ENCODE results near the gene FAM98A. TPM values are rescaled to one million over a fixed set of nuclear protein-coding genes. Genes with fewer than 3 reads are reported as not detected.

FAM98A gene
- total and polyA plus RNA-seq, 9 of the 15 experiments (the other 6 are each of a cell fraction or from before 2014, with no cell fraction given): 16.5 to 238 (median 44.6) TPM

- DNase-seq (ENCODE audit: extremely low read depth in 1 of 4, low spot score in 3 of 4) (no peak), FAIRE-seq (no peak), ATAC-seq (no peak)
- Histone ChIP-seq H3K9me3 (replicated peaks; ENCODE audit: control insufficient read depth, insufficient read depth, low read depth, low read length) (no peaks in the 10 kb centered on the region), H2AFZ (ENCODE audit: low read depth, low read length) (no peak overlapping the region), H3K4me3 (no peak overlapping the region), H3K79me2 (ENCODE audit: control insufficient read depth, insufficient read depth, low read length) (peaks cover 35% of the 10 kb centered on the region), H3K4me2 (ENCODE audit: insufficient read depth, low read length) (no peak overlapping the region), H3K9me1 (ENCODE audit: control insufficient read depth, insufficient read depth, low read length) (no peaks in the 10 kb centered on the region), H3K27me3 (ENCODE audit: control insufficient read depth in 2 of 2, insufficient read depth in 2 of 2, low read length in 2 of 2) (no peaks in the 10 kb centered on the region), H3K36me3 (ENCODE audit: control insufficient read depth, insufficient read depth, low read length) (peaks cover 46% of the 10 kb centered on the region), H3K27ac (ENCODE audit: extremely low read depth, low read depth, low read length) (no peak overlapping the region), H3K4me1 (replicated peaks in 1 of 2; ENCODE audit: control insufficient read depth in 2 of 2, insufficient read depth in 2 of 2, low read length in 2 of 2) (peaks cover 2 to 11% of the 10 kb centered on the region in 2 experiments; a peak in 3 of 5 replicates), H3K9ac (ENCODE audit: insufficient read depth in 1 of 2, low read depth in 2 of 2, low read length in 2 of 2) (no peak overlapping the region), H4K20me1 (replicated peaks; ENCODE audit: control insufficient read depth, insufficient read depth, low read length) (no peaks in the 10 kb centered on the region)
- ChIA-PET POLR2A (interaction anchor here (1.0 kb wide), 1 partner anchor 13 kb away, joined by 3 read pairs; no protein-coding TSS in a partner anchor), CTCF (ENCODE audit: low intra/inter-chr PET ratio) (no interaction called here)
- BruUV-seq (replicated peaks): no TSS peak
- intact Hi-C loops (cut with micrococcal nuclease): no loop called here
- WGBS (ENCODE audit: insufficient coverage, low coverage, missing lambda C conversion rate): 76% methylated on average over 3 of the region's 3 CpGs
- in situ Hi-C loops (cut with MboI): loop anchor here (25.0 kb wide), 3 partner anchors 183 to 833 kb away; partner anchors contain the start of gene LTBP1
- no peak for TF ChIP-seq HMGXB4 (CRISPR knock-in tag; IDR thresholded peaks at IDR 0.05)
- no peak for TF ChIP-seq MAX (CRISPR knock-in tag; IDR thresholded peaks at IDR 0.05)
- no peak for TF ChIP-seq KDM1A (IDR thresholded peaks at IDR 0.05)
- no peak for TF ChIP-seq CCNT2 (IDR thresholded peaks at IDR 0.05; ENCODE audit: borderline replicate concordance, extremely low read depth, insufficient read length, low read depth, low read length)
- TF ChIP-seq MITF (IDR thresholded peaks at IDR 0.05): no peak
- TF ChIP-seq, protein P1, sequence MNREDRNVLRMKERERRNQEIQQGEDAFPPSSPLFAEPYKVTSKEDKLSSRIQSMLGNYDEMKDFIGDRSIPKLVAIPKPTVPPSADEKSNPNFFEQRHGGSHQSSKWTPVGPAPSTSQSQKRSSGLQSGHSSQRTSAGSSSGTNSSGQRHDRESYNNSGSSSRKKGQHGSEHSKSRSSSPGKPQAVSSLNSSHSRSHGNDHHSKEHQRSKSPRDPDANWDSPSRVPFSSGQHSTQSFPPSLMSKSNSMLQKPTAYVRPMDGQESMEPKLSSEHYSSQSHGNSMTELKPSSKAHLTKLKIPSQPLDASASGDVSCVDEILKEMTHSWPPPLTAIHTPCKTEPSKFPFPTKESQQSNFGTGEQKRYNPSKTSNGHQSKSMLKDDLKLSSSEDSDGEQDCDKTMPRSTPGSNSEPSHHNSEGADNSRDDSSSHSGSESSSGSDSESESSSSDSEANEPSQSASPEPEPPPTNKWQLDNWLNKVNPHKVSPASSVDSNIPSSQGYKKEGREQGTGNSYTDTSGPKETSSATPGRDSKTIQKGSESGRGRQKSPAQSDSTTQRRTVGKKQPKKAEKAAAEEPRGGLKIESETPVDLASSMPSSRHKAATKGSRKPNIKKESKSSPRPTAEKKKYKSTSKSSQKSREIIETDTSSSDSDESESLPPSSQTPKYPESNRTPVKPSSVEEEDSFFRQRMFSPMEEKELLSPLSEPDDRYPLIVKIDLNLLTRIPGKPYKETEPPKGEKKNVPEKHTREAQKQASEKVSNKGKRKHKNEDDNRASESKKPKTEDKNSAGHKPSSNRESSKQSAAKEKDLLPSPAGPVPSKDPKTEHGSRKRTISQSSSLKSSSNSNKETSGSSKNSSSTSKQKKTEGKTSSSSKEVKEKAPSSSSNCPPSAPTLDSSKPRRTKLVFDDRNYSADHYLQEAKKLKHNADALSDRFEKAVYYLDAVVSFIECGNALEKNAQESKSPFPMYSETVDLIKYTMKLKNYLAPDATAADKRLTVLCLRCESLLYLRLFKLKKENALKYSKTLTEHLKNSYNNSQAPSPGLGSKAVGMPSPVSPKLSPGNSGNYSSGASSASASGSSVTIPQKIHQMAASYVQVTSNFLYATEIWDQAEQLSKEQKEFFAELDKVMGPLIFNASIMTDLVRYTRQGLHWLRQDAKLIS (CRISPR knock-in tag; IDR thresholded peaks at IDR 0.05): no peak
- no peak for TF ChIP-seq SREBF2 (CRISPR knock-in tag; IDR thresholded peaks at IDR 0.05)
- no peak for TF ChIP-seq ZNF212 (CRISPR knock-in tag; IDR thresholded peaks at IDR 0.05)
- no peak for TF ChIP-seq FOS (IDR thresholded peaks at IDR 0.05; ENCODE audit: extremely low read depth, insufficient read length)
- no peak for TF ChIP-seq ZNF3 (CRISPR knock-in tag; IDR thresholded peaks at IDR 0.05)
- TF ChIP-seq, protein P2, sequence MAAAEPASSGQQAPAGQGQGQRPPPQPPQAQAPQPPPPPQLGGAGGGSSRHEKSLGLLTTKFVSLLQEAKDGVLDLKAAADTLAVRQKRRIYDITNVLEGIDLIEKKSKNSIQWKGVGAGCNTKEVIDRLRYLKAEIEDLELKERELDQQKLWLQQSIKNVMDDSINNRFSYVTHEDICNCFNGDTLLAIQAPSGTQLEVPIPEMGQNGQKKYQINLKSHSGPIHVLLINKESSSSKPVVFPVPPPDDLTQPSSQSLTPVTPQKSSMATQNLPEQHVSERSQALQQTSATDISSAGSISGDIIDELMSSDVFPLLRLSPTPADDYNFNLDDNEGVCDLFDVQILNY (CRISPR knock-in tag; IDR thresholded peaks at IDR 0.05): no peak
- TF ChIP-seq SREBF1 (IDR thresholded peaks at IDR 0.05; ENCODE audit: borderline replicate concordance, low read depth, low read length): no peak
These were observed 3.7 kb downstream of the FAM98A start for GRCh38 chr2:33595385-33595784.
